Body of pancreas (tissue), 4 donors: ENCODE data around the gene USP53. TPM values are rescaled to one million over a fixed set of nuclear protein-coding genes. Genes with fewer than 3 reads are reported as not detected.

Source experiments
- ATAC-seq: fragments of 150-250 bp; one replicate; pipeline ENCODE4 v1.9.1; 2016
- DNase-seq, 4 donors: peaks; one replicate each; pipeline ENCODE4 v3.0.0-alpha.2; 2019
- H3K27ac ChIP-seq, 4 donors: fragments of 200-600 bp; sonication (generic); 1 replicate in 3 of 4; 2 replicates in 1 of 4; pipeline versions ENCODE4 v1.5.1 to v1.6.1; 2016 to 2019; ENCODE audit warnings: mild to moderate bottlenecking in 1 of 4, mixed read lengths in 1 of 4, moderate library complexity in 1 of 4
- H3K27me3 ChIP-seq, 2 donors: fragments of 200-600 bp; sonication (generic); one replicate each; pipeline ENCODE4 v1.6.0; 2016; ENCODE audit warnings: mild to moderate bottlenecking in 1 of 2
- H3K36me3 ChIP-seq, 2 donors: fragments of 200-600 bp; sonication (generic); replicated peaks in 1 of 2; 2 replicates each; pipeline ENCODE4 v1.5.1; 2016; ENCODE audit warnings: low read depth in 2 of 2; ENCODE audit not compliant: insufficient read depth in 1 of 2
- H3K4me1 ChIP-seq: fragments of 200-600 bp; sonication (generic); one replicate; pipeline ENCODE4 v1.6.0; 2016
- H3K4me3 ChIP-seq, 2 donors: fragments of 200-600 bp; sonication (generic); 1 replicate in 1 of 2; 2 replicates in 1 of 2; pipeline ENCODE4 v1.5.1; 2016 to 2019
- H3K9me3 ChIP-seq, 3 donors: fragments of 200-600 bp; sonication (generic); 1 replicate in 2 of 3; 2 replicates in 1 of 3; pipeline ENCODE4 v1.5.1; 2016
- CTCF ChIP-seq, 7 experiments: fragments of 450-650 bp in 4 of 7; fragments of 200-600 bp in 3 of 7; sonication (generic) in 3 of 7; IDR thresholded peaks; one replicate each; pipeline ENCODE4 v1.5.1; 2016 to 2019; ENCODE audit warnings: antibody characterized with exemption in 7 of 7
- POLR2A ChIP-seq, 3 donors: fragments of 450-650 bp; IDR thresholded peaks; one replicate each; pipeline ENCODE4 v1.6.1; 2016; ENCODE audit warnings: antibody characterized with exemption in 3 of 3, mild to moderate bottlenecking in 2 of 3
- WGBS, 2 donors: methylation state at CpG; one replicate each; pipeline ENCODE4 v1.1.5; 2017; 5-methylcytosine and 5-hydroxymethylcytosine counted together
- intact Hi-C: fragments of 100-400 bp; cut with DNase I; formaldehyde crosslinking; loops from one replicate; pipeline ENCODE4 v1.15.1; 2023
- total RNA-seq, 2 donors: library from RNA; depleted of rRNA; stranded (reverse); fragments of >200 nt; gene quantifications; one replicate each; pipeline ENCODE4 v1.1.0, GENCODE V29; 2016

USP53 gene
- total RNA-seq, 2 donors from 2014 or later, result 47.5 to 77.6 TPM

- Histone ChIP-seq H3K27me3 (no peaks in the 10 kb centered on the region), H3K27ac (no peak overlapping the region), H3K4me3 (no peak overlapping the region), H3K9me3 (no peaks in the 10 kb centered on the region), H3K4me1 (peaks cover 7% of the 10 kb centered on the region), H3K36me3 (no peaks in the 10 kb centered on the region)
- intact Hi-C loops, result no loop called here
- no peak for ATAC-seq
- no peak for DNase-seq
- TF ChIP-seq CTCF (IDR thresholded peaks at IDR 0.05) (no peak), POLR2A (IDR thresholded peaks at IDR 0.05) (no peak)
Measured at GRCh38 chr4:119209077-119209476, 3.4 kb upstream of the USP53 start.

GRCh38 chr4:119209586-119209985 lies 2.9 kb upstream of the USP53 start:
- WGBS, 2 donors, result 89 to 94% methylated on average over 1 of the region's 1 CpG
- TF ChIP-seq CTCF (IDR thresholded peaks at IDR 0.05) (no peak), POLR2A (IDR thresholded peaks at IDR 0.05) (no peak)
- no peak for DNase-seq
- no peak overlapping the region for H3K4me3 ChIP-seq
- peaks cover 7% of the 10 kb centered on the region for H3K4me1 ChIP-seq
- H3K27ac ChIP-seq, result no peak overlapping the region
- intact Hi-C loops, result no loop called here
- H3K9me3 ChIP-seq, result no peaks in the 10 kb centered on the region
- no peaks in the 10 kb centered on the region for H3K27me3 ChIP-seq
- H3K36me3 ChIP-seq, result no peaks in the 10 kb centered on the region
- ATAC-seq, result no peak

- H3K27ac ChIP-seq, result no peak overlapping the region
- TF ChIP-seq CTCF (IDR thresholded peaks at IDR 0.05) (no peak), POLR2A (IDR thresholded peaks at IDR 0.05) (no peak)
- H3K27me3 ChIP-seq, result no peaks in the 10 kb centered on the region
- H3K4me3 ChIP-seq, result no peak overlapping the region
- WGBS, 2 donors, result 81 to 83% methylated on average over 4 of the region's 4 CpGs
- peaks cover 12% of the 10 kb centered on the region for H3K4me1 ChIP-seq
- H3K9me3 ChIP-seq, result no peaks in the 10 kb centered on the region
- ATAC-seq (no peak), DNase-seq (no peak)
- intact Hi-C loops, result no loop called here
- H3K36me3 ChIP-seq, result no peaks in the 10 kb centered on the region
Measured at GRCh38 chr4:119210775-119211174, 1.7 kb upstream of the USP53 start.

GRCh38 chr4:119211867-119212233 lies 663 bp upstream of the USP53 start:
- no peak for DNase-seq
- H3K27me3 ChIP-seq, result no peaks in the 10 kb centered on the region
- 1% methylated on average over 12 of the region's 12 CpGs for WGBS, 2 donors
- H3K9me3 ChIP-seq, result no peaks in the 10 kb centered on the region
- intact Hi-C loops, result no loop called here
- no peaks in the 10 kb centered on the region for H3K36me3 ChIP-seq
- peaks cover 23% of the 10 kb centered on the region for H3K4me1 ChIP-seq
- H3K4me3 ChIP-seq, result peak overlapping the region; percentile 0 to 71
- TF ChIP-seq CTCF (IDR thresholded peaks at IDR 0.05), result peak in 2 of 7 experiments; percentile 6 to 32
- TF ChIP-seq POLR2A (IDR thresholded peaks at IDR 0.05), result no peak
- peak overlapping the region; percentile 95 to 99 (median 97) for H3K27ac ChIP-seq
- ATAC-seq, result no peak

GRCh38 chr4:119212964-119213606 lies 572 bp downstream of the USP53 start:
- WGBS, 2 donors, result 0% methylated on average over 9 to 24 of the region's 24 CpGs
- peaks cover 0 to 2% of the 10 kb centered on the region in 2 donors for H3K36me3 ChIP-seq
- peak; percentile 87 to 93 (median 90) for DNase-seq
- no peaks in the 10 kb centered on the region for H3K27me3 ChIP-seq
- peak overlapping the region; percentile 96 to 99 (median 98) for H3K27ac ChIP-seq
- TF ChIP-seq POLR2A (IDR thresholded peaks at IDR 0.05) (peak in 1 of 3 donors; percentile 50), CTCF (IDR thresholded peaks at IDR 0.05) (peak in 4 of 7 experiments; percentile 12 to 32 (median 20))
- peak; percentile 71 for ATAC-seq
- intact Hi-C loops, result no loop called here
- H3K9me3 ChIP-seq, result no peaks in the 10 kb centered on the region
- peak overlapping the region; percentile 71 to 93 for H3K4me3 ChIP-seq
- peaks cover 34% of the 10 kb centered on the region for H3K4me1 ChIP-seq
